TTC549 (cell line): ENCODE data around the gene RRP1B.
"Not testable (repeated sequence)": the region's sequence is repeated elsewhere in the genome, so short reads cannot be mapped to it uniquely, and the experiment has no call there.

ENCODE experiments used
- FAIRE-seq: peaks from 2 replicates; lab custom pipeline; 2012; peaks lifted over from hg19 to GRCh38; lab: Jason Lieb, UNC

The RRP1B gene

GRCh38 chr21:43659136-43660000 is at the start of gene RRP1B, which contains the start of gene HSF2BP:
RRP1B (plus strand) TSS chr21:43659560; CDS start chr21:43659665, 105 bp downstream.
HSF2BP (minus strand) TSS chr21:43659488; CDS start chr21:43658096, 1,392 bp downstream.
- no peak for FAIRE-seq

DNA sequence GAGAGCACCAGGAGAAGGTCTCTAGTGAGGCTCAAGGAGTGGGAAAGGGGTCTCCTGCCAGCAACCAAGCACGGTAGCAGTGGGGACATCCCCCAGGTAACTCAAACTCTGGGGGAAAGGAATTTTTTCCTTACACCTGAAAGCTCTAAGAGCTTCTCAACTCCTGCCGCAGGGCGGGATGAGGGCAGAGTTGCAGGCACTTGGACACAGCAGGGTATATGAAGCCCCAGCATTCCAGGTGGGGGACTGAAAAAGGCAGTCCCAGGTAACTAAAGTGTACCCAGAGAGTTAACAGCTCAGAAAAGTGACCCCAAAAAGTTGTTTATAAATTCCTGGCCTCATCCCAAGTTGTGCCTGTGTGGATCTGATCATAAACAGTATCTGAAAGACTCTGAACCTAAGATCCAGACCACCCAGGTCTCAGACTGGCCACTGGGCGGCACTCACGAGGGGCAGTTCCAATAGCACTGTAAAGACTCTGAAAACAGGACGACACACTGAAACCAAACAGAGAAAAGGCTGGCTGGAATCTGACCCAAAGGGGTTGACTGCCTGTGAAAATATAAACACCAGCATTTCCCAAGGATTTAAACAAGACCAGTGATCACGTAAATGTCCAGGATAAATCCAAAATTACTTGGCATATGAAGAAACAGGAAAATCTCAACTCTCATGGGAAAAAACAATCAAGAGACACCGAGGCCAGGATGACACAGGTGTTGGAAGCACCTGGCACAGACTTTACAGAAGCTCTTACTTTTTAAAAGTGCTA is 47.6 kb upstream of the RRP1B start:
- FAIRE-seq = peak; percentile 59

- FAIRE-seq = no peak
Observed at GRCh38 chr21:43613755-43614638, 45.4 kb upstream of the RRP1B start.

DNA sequence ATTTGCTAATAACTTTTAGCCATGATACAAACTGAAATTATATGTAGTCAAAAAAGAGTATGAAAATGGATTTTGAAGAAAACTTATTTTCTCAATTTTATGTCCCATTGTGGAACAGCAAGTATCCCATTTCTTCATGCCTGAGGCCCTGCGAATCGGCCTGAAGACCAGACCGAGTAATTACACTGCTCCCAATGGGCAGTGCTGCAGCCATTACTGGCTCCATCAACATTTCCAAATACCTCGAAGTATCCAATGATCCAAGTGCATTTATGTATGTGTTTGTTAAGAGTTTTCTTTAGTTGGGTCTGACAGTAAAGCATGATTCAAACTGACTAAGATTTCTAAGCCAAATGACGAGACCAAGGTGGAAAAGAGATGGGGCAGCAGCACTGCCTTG is 44.5 kb upstream of the RRP1B start:
- no peak for FAIRE-seq

- FAIRE-seq = not testable (repeated sequence)
Observed at GRCh38 chr21:43616861-43617260, 42.5 kb upstream of the RRP1B start.

- no peak for FAIRE-seq
Observed at GRCh38 chr21:43618940-43619339, 40.4 kb upstream of the RRP1B start.

- no peak for FAIRE-seq
Observed at GRCh38 chr21:43619344-43619743, 40.0 kb upstream of the RRP1B start.

DNA sequence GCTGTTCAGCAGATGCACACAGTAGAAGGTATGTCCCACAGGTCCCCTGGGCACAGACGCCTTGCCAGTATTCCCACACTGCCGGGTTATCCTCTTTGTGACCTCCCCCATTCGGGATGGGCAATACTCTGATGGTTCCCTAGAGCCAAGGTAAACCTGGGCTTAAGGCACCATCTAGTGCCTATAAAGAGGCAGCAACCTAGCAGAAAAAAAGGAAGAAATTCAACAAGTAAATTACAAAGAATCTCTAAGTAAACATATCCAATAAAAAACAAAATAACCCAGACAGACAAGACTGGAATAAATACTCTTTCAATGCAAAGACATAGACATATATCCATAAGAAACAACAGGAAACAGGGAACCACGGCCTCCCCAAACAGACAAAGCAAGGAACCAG is 39.5 kb upstream of the RRP1B start:
- no peak for FAIRE-seq

GRCh38 chr21:43622796-43623195 is 36.6 kb upstream of the RRP1B start:
- FAIRE-seq = no peak

GRCh38 chr21:43623588-43623987 is 35.8 kb upstream of the RRP1B start:
- FAIRE-seq = no peak

GRCh38 chr21:43624339-43624738 is 35.0 kb upstream of the RRP1B start:
- no peak for FAIRE-seq

GRCh38 chr21:43626390-43626789 is 33.0 kb upstream of the RRP1B start:
- no peak for FAIRE-seq

DNA sequence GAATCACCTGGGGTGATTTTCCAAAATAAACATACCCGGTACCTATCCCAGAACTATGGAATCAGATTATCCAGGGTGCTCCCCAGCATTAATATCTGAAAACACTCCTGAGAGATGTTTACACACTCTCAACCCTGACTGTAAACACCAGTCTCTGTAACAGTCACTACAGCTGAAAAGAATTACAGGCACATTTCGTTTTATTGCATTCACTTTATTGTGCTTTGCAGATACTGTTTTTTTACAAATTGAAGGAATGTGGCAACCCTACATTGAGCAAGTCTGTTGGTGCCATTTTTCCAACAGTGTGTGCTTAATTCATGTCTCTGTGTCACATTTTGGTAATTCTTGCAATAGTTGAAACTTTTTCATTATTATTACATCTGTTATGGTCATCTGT is 31.8 kb upstream of the RRP1B start:
- no peak for FAIRE-seq

DNA sequence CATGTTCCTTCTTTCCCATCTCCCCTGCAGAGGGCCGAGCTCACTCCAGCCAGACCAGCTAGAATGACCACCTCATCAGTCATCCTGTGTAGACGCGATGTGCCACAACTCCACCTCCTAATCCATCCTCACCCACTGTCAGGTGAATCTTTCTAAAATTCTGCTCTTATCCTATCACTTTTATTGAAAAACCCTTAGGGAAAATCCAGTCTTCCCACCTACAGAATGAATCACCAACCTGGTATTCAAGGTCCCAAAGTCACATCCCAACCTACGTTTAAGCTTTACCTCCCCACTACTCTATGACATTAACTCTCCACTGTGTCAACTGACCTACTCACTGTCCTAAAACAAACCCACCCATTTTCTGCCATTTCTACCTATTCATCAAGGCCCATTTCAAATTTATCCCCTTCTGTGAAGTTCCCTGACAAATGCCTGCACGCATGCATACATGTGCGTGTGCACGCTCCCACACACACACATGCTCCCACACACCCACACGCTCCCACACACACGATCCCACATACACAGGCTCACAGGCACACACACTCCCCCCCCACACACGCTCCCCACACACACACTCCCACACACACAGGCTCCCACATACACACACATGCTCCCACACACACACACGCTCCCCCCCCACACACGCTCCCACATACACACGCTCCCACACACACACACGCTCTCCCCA is 27.8 kb upstream of the RRP1B start:
- no peak for FAIRE-seq

GRCh38 chr21:43632373-43632905 is 26.9 kb upstream of the RRP1B start:
- no peak for FAIRE-seq

GRCh38 chr21:43634618-43635017 is 24.7 kb upstream of the RRP1B start:
- FAIRE-seq = no peak

DNA sequence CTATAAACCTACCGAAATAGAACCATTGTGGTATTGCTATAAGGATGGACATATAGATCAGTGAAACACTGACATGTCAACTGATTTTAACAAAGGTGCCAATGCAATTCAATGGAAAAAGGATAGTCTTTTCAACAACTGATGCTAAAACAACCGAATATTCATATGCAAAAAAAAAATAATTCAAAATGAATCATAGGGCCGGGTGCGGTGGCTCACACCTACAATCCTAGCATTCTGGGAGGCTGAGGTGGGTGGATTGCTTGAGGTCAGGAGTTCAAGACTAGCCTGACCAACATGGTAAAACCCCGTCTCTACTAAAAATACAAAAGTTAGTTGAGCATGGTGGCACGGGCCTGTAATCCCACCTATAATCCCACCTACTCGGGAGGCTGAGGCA is 23.9 kb upstream of the RRP1B start:
- FAIRE-seq = no peak

DNA sequence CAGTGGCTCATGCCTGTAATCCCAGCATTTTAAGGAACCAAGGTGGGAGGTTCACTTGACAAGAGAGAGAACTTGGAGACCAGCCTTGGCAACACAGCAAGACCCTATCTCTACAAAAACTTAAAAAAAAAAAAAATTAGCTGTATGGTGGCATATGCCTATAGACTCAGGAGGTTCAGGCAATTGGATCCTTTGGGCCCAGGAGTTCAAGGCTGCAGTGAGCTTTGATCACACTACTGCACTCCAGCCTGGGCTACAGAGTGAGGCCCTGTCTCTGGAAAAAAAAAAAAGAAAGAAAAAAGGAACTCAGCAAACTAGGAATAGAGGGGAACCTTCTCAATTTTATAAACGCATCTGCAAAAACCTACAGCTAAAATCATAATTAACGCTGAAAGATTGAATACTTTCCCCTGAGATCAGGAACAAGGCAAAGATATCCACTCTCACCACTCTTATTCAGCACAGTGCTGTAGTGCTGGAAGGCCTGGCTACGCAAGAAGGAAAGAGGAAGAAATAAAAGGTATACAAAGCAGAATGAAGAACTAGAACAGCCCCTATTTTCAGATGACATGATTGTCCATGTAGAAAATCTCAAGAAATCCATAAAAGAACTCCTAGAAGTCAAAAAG is 21.7 kb upstream of the RRP1B start:
- FAIRE-seq = no peak

DNA sequence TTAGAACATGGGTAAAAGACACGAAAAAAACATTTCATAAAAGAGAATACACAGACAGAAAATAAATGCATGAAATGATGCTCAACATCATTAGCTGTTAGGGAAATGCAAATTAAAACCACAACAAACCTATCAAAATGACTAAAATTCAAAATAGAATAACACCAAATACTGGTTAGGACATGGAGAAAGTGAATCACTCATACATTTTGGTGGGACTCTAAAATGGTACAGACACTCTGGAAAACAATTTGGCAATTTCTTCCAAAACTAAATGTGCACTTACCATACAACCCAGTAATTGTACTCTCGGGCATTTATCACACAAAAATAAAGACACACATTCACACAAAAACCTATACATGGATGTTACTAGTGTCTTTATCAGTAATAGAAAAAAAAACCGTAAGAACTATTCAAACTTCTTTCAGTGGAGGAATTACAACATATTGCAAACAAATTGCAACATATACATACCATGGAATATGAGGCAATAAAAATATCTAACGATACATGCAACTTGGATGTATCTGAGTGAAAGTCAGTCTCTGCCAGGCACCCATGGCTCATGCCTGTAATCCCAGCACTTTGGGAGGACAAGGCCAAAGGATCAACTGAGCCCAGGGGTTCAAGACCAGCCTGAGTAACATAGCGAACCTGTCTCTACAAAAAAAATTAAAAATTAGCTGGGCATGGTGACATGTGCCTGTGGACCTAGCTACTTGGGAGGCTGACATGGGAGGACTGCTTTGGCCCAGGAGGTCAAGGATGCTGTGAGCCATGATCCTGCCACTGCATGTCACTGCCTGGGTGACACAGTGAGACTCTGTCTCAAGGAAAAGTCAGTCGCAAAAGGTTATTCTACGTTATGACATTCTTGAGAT is 19.6 kb upstream of the RRP1B start:
- FAIRE-seq = no peak

DNA sequence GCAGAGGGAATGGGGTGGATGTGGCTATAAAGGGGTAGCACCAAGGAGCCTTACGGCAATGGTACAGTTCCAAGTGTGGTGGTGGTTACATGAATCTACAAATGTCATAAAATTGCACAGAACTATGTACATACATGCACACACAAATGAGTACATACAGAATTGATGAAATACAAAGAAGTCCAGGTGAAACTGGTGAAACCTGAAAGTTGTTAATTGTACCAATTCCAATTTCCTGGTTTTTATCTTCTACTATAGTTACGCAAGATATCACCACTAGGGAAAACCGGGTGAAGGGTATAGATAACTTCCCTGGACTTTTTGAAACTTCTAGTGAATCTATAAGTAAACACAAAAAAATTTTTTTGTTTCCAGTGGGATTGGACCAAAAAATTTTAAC is 19.0 kb upstream of the RRP1B start:
- no peak for FAIRE-seq
